Stimulated activated CD4-positive, alpha-beta T cell treated with anti-CD3 and anti-CD28 coated beads, Interleukin-1b, Interleukin-23, amount 100 ng/mL, for 24 hours (primary cell): ENCODE data around the gene UVSSA.
"Not testable (repeated sequence)": the region's sequence is repeated elsewhere in the genome, so short reads cannot be mapped to it uniquely, and the experiment has no call there.

Experiments used
- DNase-seq, 4 experiments: peaks; one replicate each; pipeline ENCODE4 v3.0.0-alpha.2; 2020; ENCODE audit warnings: low read depth in 4 of 4, low spot score in 1 of 4

The UVSSA gene

GRCh38 chr4:1329408-1330371, 17.3 kb upstream of the UVSSA start:
- no peak for DNase-seq

DNA sequence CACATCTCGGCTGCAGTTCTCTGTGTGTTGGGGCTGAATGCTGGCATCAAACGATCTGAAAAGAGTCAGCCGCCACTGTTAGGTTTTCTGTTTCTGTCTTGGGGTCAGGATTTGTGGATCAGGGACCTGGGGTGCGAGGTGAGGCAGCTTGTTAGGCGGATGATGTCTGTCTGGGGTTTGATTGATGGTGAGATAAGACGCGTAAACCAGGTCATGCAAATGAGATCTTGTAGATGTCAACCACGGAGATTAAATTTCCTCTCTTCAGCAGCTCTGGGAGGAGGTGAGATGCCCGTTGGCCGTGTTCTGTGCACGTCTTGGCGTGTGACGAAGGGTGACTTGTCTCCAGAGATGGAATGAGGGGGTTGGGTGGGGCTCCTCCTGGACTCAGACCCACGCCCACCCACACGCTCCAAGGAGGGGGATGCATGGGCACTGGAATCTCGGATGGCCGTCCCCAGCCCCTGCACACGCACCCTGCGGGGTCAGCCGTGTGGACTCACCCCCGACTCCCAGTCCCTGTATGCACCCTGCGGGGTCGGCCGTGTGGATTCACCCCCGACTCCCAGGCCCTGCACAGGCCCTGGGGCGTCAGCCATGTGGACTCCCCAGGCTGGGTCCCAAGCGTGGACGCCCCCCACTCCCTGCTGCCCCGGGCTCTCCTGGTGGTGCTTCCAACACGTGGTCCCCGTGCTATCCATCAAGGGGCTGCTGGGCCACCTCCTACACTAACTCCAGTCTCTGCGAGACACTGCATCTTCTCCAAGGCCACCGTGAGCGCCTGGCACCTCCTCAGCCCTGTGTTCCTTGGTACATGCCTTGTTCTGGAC, 16.0 kb upstream of the UVSSA start:
- DNase-seq = peak in 1 of 4 experiments; percentile 48

DNA sequence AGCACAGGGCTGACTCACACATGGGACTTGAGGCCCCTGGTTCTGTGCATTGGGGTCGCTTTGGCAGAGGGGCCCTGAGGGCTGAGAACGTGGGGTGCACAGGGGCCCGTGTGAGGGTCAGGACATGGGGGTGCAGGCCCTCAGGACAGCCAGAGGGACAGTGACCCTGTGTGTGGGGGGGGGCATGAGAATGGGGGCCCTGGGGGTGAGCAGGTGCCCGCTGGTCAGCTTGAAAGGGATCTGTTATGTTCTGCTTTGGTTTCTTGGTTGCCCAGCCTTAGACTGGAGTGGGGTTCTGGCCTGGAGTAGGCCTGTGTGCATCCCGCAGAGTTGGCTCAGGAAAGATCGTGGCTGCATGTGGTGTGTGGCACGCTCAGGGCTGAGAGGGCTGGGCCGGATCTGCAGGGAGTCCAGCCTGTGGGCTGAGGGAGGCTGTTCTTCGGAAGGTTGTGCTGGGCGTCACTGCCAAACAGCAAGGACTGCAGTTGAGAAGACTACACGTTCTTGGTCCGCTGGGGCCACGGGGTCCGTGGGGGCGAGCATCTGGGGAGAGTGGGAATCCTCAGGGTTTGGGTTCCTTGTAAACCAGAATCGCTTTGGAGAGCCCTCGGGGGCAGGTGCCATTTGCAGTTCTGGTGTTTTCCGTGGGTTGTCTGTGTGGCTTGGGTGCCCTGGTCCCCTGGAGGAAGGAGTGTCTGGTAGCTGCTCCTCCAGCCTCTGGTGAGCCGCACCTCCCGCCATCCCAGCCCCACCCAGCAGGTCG, 15.2 kb upstream of the UVSSA start:
- no peak for DNase-seq

GRCh38 chr4:1332686-1333085, 14.3 kb upstream of the UVSSA start:
- no peak for DNase-seq

GRCh38 chr4:1333256-1333655, 13.8 kb upstream of the UVSSA start:
- no peak for DNase-seq

DNA sequence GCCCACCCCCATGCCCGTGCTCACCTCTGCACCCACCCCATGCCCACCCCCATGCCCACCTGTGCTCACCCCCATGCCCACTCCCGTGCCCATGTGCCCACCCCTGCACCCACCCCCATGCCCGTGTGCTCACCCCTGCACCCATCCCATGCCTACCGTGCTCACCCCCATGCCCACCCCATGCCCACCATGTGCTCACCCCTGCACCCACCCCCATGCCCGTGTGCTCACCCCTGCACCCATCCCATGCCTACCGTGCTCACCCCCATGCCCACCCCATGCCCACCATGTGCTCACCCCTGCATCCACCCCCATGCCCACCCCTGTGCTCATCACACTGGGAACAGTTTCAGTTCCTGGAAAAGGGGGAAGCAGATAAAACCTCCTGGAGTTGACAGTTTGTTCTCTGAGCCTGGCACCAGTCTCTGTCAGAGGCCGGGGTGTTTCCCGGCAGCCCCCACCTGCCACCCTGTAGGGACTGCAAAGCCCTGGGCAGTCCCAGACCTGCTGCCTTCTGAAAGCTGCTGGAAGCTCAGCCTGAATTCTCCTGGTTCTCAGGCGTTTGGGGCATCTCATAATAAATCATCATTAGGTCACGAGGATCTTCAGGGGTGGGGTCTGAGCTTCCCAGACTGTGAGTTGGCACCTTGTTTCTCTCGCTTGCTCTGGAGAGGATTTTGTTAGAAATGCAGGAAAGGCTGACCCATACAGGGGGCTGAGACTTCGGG, 13.0 kb upstream of the UVSSA start:
- DNase-seq = not testable (repeated sequence)

DNA sequence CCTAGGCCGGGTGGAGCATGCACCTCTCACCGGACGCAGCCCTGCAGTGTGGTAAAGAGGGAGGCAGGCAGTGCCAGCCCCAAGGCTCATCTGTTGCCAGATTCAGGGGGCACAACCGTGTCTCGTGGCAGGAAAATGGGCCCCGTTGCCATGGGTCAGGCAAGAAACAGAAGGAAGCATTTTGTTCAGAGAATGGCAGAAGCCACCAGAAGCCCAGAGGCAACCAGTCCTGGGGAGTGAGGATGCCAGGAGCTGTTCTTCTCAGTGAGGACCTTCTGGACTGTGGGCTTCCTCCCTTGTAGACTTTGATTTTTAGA, 12.5 kb upstream of the UVSSA start:
- DNase-seq = no peak

GRCh38 chr4:1335193-1335883, 11.7 kb upstream of the UVSSA start:
- DNase-seq = not testable (repeated sequence)

DNA sequence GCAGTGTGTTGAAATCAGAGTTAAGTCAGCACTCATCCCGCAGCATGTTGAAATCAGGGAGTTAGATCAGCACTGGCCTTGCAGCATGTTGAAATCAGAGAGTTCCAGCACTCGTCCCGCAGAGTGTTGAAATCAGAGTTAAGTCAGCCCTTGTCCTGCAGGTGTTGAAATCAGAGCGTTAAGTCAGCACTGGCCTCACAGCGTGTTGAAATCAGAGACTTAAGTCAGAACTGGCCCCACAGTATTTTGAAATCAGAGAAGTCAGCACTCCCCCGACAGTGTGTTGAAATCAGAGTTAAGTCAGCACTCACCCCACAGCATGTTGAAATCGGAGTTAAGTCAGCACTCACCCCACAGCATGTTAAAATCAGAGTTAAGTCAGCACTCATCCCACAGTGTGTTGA, 10.9 kb upstream of the UVSSA start:
- DNase-seq = no peak

GRCh38 chr4:1337376-1337831, 9.6 kb upstream of the UVSSA start:
- DNase-seq = peak in 3 of 4 experiments; percentile 21 to 60 (median 52)

- DNase-seq = no peak
These were observed 8.9 kb upstream of the UVSSA start for GRCh38 chr4:1337951-1338751.

- no peak for DNase-seq
These were observed 8.1 kb upstream of the UVSSA start for GRCh38 chr4:1338752-1339414.

GRCh38 chr4:1339489-1339888, 7.5 kb upstream of the UVSSA start:
- DNase-seq = no peak

DNA sequence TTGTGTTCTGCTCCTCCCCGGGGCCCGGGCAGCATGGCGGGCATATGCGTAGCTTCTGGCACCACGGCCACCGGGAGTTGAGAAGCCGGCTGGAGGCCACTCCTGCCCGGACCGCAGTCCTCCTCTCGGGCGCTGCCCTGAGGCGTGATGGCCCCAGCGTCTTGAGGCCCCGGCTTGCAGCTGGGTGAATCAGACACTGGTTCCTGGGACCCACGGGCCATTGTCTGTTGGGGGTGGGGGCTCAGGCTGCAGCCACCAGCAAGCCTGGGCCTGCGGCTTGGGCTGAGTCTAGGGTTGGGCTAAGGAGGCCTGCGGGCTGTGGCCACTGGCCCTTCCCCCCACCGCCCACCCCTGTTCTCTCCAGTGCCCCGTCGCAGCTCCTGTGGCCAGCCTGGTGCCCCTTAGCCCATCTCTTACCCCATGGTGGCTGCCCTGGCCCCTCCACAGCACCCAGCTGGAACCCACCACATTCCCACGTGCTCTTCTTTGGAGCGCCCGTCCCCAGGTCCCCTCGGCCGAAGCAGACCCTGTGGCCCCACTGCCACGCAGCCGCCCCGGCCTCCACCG, 6.7 kb upstream of the UVSSA start:
- DNase-seq = no peak

DNA sequence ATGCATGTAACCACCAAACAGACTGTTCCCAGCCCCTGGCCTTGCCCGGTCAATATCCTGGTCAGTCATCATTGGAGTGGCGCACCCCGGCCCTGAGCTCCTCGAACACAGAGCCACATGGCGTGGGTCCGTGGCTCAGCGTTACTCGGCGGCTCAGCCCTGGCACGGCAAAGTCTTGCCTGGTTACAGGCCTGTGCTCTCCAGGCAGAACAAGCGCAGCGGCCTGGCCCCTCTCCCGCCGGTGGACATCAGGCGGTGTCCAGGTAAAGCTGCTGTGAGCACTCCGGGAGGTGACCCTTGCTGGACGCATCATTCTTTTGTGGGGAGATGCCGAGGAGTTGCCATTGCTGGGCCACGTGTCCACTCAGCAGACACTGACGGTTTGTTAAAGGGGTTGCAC, 6.1 kb upstream of the UVSSA start:
- DNase-seq = no peak

DNA sequence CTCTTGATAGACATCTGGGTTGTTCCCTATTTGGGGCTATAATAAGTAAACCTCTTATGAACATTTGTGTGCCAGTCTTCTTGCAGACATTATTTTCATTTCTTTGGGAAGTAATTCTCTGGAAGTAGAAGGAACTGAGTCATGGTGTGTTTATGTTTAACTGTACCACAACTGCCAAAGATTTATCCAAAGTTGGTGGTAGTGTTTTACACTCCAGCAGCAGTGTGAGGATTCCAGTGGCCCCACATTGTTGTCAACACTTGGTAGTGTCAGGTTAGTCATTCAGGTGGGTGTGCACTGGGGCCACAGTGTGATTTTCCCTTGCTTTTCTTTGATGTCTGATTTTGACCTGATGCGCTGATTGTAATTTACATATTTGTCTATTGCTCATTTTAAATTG, 5.0 kb upstream of the UVSSA start:
- DNase-seq = no peak

DNA sequence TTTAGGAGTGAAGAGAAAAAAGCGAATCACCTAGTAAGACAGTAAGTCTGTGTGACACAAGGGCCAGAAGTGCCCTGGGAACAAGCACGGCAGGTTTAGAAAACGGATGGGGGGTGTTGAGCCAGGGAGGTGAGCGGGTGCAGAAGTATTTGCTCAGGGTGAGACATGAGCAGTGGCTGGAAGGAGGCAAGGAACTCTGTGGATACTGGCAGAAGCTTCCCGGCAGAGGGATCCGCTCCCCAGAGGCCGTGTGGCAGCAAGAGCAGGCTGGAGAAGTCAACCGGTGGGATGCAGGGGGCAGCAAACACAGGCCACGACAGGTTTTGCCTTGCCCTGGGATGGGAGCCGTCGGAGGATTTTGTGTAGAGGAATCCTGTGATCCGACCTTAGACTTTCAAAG, 2.3 kb upstream of the UVSSA start:
- no peak for DNase-seq
